Gastroesophageal sphincter (tissue), 4 donors: ENCODE results near the gene YWHAQ. TPM values are rescaled to one million over a fixed set of nuclear protein-coding genes. Genes with fewer than 3 reads are reported as not detected.
A peak's percentile ranks its signal among the peaks of the same experiment; 100 is the strongest.
"Not testable (repeated sequence)": the region's sequence is repeated elsewhere in the genome, so short reads cannot be mapped to it uniquely, and the experiment has no call there.

Experiments
- ATAC-seq: fragments of 150-250 bp; one replicate; pipeline ENCODE4 v1.9.1; 2016; ENCODE audit warnings: mild to moderate bottlenecking, moderate library complexity
- H3K27ac ChIP-seq, 4 donors: fragments of 200-600 bp; sonication (generic) in 3 of 4; 1 replicate in 3 of 4; 2 replicates in 1 of 4; pipeline ENCODE4 v1.5.1; 2016 to 2019
- H3K27me3 ChIP-seq: fragments of 200-600 bp; sonication (generic); one replicate; pipeline ENCODE4 v1.5.1; 2019
- H3K36me3 ChIP-seq, 2 donors: fragments of 200-600 bp; sonication (generic); one replicate each; pipeline ENCODE4 v1.5.1; 2019; ENCODE audit warnings: control low read depth in 1 of 2
- H3K4me1 ChIP-seq, 3 donors: fragments of 200-600 bp; sonication (generic); 1 replicate in 2 of 3; 2 replicates in 1 of 3; pipeline ENCODE4 v1.5.1; 2016 to 2019; ENCODE audit warnings: control low read depth in 2 of 3
- H3K4me3 ChIP-seq, 2 donors: fragments of 200-600 bp; sonication (generic); one replicate each; pipeline ENCODE4 v1.5.1; 2019; ENCODE audit warnings: mild to moderate bottlenecking in 1 of 2, moderate library complexity in 1 of 2
- H3K9me3 ChIP-seq, 3 donors: fragments of 200-600 bp; sonication (generic); one replicate each; pipeline ENCODE4 v1.5.1; 2017 to 2019; ENCODE audit warnings: control low read depth in 2 of 3
- EP300 ChIP-seq: sonication (generic); formaldehyde crosslinking; IDR thresholded peaks from one replicate; pipeline ENCODE4 v1.6.1; 2017; ENCODE audit warnings: antibody characterized with exemption, mild to moderate bottlenecking
- POLR2A ChIP-seq, 2 donors: fragments of 450-650 bp; IDR thresholded peaks; one replicate each; pipeline ENCODE4 v1.6.1; 2017; ENCODE audit warnings: antibody characterized with exemption in 2 of 2, mild to moderate bottlenecking in 2 of 2, moderate library complexity in 1 of 2
- POLR2AphosphoS5 ChIP-seq: sonication (generic); formaldehyde crosslinking; IDR thresholded peaks from one replicate; pipeline ENCODE4 v1.6.1; 2017; ENCODE audit warnings: antibody characterized with exemption
- WGBS, 2 donors: methylation state at CpG; one replicate each; pipeline ENCODE4 v1.1.5; 2018; ENCODE audit warnings: low coverage in 1 of 2; 5-methylcytosine and 5-hydroxymethylcytosine counted together
- total RNA-seq, 4 donors: library from RNA; depleted of rRNA; stranded (reverse); fragments of >200 nt; gene quantifications; one replicate each; pipeline ENCODE4 v1.1.0, GENCODE V29; 2016
- TF ChIP-seq, protein P1 (sequence below), 4 experiments: fragments of 200-600 bp in 2 of 4; fragments of 450-650 bp in 2 of 4; sonication (generic) in 1 of 4; IDR thresholded peaks; one replicate each; pipeline ENCODE4 v1.5.1; 2017 to 2019; ENCODE audit warnings: antibody characterized with exemption in 4 of 4, mild to moderate bottlenecking in 2 of 4, moderate library complexity in 2 of 4

Gene YWHAQ
- total RNA-seq, 4 donors from 2014 or later, result 226 to 282 (median 255) TPM

DNA sequence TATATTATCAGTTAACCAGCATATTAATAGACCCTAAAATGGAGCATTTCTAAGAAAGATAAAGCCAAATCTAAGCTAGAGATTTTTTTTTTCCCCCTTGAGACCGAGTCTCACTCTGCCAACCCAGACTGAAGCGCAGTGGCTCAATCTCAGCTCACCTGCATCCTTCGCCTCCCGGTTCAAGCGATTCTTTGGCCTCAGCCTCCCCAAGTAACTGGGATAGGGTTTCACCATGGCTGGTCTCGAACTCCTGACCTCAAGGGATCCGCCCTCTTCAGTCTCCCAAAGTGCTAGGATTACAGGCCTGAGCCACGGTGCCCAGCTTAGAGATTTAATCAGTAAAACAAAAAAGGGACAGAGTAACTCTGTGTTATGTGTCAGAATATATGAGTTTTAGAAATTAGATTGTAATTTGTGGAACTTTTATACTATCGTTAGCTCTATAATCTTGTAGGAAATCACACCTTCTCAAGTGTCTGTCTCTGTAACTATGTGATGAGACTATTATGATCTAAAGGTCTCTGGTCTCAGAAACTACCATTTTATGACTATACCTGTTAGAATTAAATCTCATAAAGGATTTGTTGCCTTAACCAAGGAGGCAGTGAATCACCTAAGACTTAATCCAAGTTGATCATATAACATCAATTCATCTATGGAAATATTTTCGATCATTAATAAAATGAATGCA lies 34.0 kb downstream of the YWHAQ start:
- WGBS, 2 donors, result 87 to 88% methylated on average over 2 to 10 of the region's 10 CpGs
- peaks cover 0 to 37% of the 10 kb centered on the region in 2 donors for H3K36me3 ChIP-seq
- no peaks in the 10 kb centered on the region for H3K27me3 ChIP-seq
- no peak overlapping the region for H3K4me3 ChIP-seq
- peaks cover 9 to 51% (median 20%) of the 10 kb centered on the region in 3 donors for H3K4me1 ChIP-seq
- H3K27ac ChIP-seq, result no peak overlapping the region
- H3K9me3 ChIP-seq, result peaks cover 0 to 23% (median 0%) of the 10 kb centered on the region in 3 donors
- no peak for ATAC-seq
- TF ChIP-seq EP300 (no peak), POLR2AphosphoS5 (no peak), POLR2A (IDR thresholded peaks at IDR 0.05) (no peak)
- TF ChIP-seq, protein P1, sequence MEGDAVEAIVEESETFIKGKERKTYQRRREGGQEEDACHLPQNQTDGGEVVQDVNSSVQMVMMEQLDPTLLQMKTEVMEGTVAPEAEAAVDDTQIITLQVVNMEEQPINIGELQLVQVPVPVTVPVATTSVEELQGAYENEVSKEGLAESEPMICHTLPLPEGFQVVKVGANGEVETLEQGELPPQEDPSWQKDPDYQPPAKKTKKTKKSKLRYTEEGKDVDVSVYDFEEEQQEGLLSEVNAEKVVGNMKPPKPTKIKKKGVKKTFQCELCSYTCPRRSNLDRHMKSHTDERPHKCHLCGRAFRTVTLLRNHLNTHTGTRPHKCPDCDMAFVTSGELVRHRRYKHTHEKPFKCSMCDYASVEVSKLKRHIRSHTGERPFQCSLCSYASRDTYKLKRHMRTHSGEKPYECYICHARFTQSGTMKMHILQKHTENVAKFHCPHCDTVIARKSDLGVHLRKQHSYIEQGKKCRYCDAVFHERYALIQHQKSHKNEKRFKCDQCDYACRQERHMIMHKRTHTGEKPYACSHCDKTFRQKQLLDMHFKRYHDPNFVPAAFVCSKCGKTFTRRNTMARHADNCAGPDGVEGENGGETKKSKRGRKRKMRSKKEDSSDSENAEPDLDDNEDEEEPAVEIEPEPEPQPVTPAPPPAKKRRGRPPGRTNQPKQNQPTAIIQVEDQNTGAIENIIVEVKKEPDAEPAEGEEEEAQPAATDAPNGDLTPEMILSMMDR (IDR thresholded peaks at IDR 0.05), result no peak

DNA sequence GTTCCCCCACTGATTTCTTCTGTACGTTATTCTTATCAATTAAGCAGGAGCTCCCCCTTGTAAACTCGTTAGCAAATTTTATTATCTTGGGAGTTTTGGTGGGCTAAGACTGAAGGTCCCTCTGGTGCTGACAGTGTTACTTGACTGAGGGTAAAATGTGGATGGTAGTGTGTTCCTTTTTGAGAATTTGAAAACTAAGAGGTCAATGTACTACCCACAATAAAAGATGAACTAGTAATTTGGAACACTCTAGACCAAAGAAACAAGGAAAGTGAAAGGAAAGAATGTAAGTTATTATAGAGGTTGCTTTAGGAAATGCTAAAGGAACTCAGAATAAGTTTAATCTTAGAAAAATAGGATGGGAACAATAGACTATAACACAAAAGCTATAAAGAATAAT lies 35.1 kb downstream of the YWHAQ start:
- Histone ChIP-seq H3K4me3 (no peak overlapping the region), H3K9me3 (peaks cover 0 to 23% (median 0%) of the 10 kb centered on the region in 3 donors), H3K4me1 (peaks cover 9 to 51% (median 20%) of the 10 kb centered on the region in 3 donors), H3K27me3 (no peaks in the 10 kb centered on the region), H3K36me3 (peaks cover 0 to 27% of the 10 kb centered on the region in 2 donors), H3K27ac (no peak overlapping the region)
- no peak for ATAC-seq
- TF ChIP-seq EP300, result no peak
- TF ChIP-seq, protein P1 (IDR thresholded peaks at IDR 0.05), result no peak
- 59 to 61% methylated on average over 2 of the region's 2 CpGs for WGBS, 2 donors

DNA sequence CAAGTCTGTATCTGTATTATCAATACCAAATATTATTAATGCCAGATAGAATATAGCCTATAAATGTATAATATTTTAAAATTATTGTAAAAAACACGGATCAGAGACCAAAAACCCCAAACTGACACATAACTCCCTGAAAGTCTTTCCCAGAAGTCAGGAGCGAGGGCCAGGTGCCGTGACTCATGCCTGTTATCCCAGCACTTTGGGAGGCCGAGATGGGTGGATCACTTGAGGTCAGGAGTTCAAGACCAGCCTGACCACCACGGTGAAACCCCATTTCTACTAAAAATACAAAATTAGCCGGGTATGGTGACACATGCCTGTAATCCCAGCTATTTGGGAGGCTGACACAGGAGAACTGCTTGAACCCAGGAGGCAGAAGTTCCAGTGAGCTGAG lies 35.5 kb downstream of the YWHAQ start:
- peaks cover 0 to 19% (median 0%) of the 10 kb centered on the region in 3 donors for H3K9me3 ChIP-seq
- H3K27me3 ChIP-seq, ATAC-seq, H3K4me3 ChIP-seq: not testable (repeated sequence)
- H3K4me1 ChIP-seq, result peaks cover 9 to 51% (median 20%) of the 10 kb centered on the region in 3 donors
- H3K36me3 ChIP-seq, result peaks cover 0 to 23% of the 10 kb centered on the region in 2 donors
- WGBS, 2 donors, result 49 to 86% methylated on average over 5 to 6 of the region's 6 CpGs
- H3K27ac ChIP-seq, result peak overlapping the region in 3 of 4 donors; percentile 5 to 47 (median 29)

DNA sequence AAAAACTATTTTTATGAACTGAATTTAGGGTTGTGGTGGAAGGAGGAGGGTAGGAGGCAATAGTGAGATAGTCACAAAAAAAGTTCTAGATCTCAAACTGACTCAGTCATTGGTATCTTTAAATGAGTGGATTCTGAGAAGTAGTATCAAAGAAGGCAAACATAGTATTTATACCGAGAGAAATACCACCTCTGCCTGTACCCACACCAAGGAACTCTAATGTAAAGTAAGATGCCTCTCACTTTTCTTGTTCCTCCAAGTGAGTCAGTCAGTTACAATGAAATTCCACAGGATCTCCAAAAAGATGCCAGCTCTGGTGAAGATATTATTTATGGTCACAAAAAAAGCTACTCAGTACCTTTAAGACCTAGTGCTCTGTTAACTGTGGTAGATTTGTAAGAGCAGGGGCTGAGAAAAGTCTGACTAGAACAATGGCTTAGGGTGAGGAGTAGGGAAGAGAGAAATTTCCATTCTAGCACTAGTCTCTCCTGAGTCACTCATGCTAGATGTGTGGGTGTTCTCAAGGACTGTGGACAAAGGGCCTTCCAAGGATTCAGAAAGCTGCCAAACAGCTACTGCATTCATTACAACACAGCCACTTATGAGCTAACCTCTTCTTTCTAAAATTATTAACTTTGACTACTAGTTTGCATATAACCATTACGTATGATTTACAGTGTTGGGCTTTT lies 36.3 kb downstream of the YWHAQ start:
- Histone ChIP-seq H3K4me1 (peaks cover 9 to 51% (median 20%) of the 10 kb centered on the region in 3 donors), H3K36me3 (peaks cover 0 to 23% of the 10 kb centered on the region in 2 donors), H3K9me3 (peaks cover 0 to 11% (median 0%) of the 10 kb centered on the region in 3 donors), H3K4me3 (no peak overlapping the region), H3K27ac (peak overlapping the region; percentile 5 to 47 (median 28)), H3K27me3 (no peaks in the 10 kb centered on the region)
- 51 to 73% methylated on average over 2 of the region's 2 CpGs for WGBS, 2 donors
- peak; percentile 87 for ATAC-seq
- TF ChIP-seq, protein P1 (IDR thresholded peaks at IDR 0.05), result no peak
- TF ChIP-seq POLR2A (IDR thresholded peaks at IDR 0.05), result no peak
- TF ChIP-seq POLR2AphosphoS5, result peak; percentile 25
- no peak for TF ChIP-seq EP300

DNA sequence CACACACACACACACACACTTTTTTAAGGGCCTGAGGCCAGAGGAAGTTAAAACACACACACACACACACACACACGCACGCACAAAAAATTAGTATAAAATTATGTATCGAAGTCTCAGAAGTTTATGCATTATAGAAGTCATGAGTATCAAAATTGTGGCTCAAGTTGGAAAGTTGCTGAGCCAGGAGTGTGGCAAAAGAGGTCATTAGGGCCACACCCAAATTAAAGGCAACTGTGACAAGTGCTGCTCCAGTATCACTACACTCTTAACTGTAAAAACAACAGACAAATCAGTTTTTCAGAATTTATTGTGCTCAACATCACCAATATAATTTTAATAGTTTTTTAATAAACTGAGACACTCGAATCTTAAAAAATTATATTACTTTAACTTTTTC lies 36.9 kb downstream of the YWHAQ start:
- no peaks in the 10 kb centered on the region for H3K27me3 ChIP-seq
- TF ChIP-seq POLR2AphosphoS5, result no peak
- no peak for TF ChIP-seq POLR2A (IDR thresholded peaks at IDR 0.05)
- no peak for TF ChIP-seq EP300
- TF ChIP-seq, protein P1 (IDR thresholded peaks at IDR 0.05), result no peak
- H3K36me3 ChIP-seq, result peaks cover 0 to 23% of the 10 kb centered on the region in 2 donors
- peaks cover 9 to 51% (median 20%) of the 10 kb centered on the region in 3 donors for H3K4me1 ChIP-seq
- H3K9me3 ChIP-seq, result peaks cover 0 to 5% (median 0%) of the 10 kb centered on the region in 3 donors
- no peak overlapping the region for H3K27ac ChIP-seq
- no peak for ATAC-seq
- H3K4me3 ChIP-seq, result no peak overlapping the region
- WGBS, 2 donors, result 82 to 87% methylated on average over 4 of the region's 4 CpGs
